Skeletal muscle satellite cell (primary cell): ENCODE measurements around the gene FHOD3.

Source experiments
- H3K27me3 ChIP-seq: 2 replicates; pipeline ENCODE4 v1.7.0; 2013; ENCODE audit warnings: low read length; ENCODE audit not compliant: control insufficient read depth, insufficient read depth
- H3K36me3 ChIP-seq: 2 replicates; pipeline ENCODE4 v1.7.0; 2013; ENCODE audit warnings: mild to moderate bottlenecking, control low read depth, low read length; ENCODE audit not compliant: insufficient read depth
- H3K4me1 ChIP-seq: 2 replicates; pipeline ENCODE4 v1.7.0; 2013; ENCODE audit warnings: low read length; ENCODE audit not compliant: control insufficient read depth, insufficient read depth
- H3K4me2 ChIP-seq: 2 replicates; pipeline ENCODE4 v1.7.0; 2013; ENCODE audit warnings: mild to moderate bottlenecking, low read length
- H3K4me3 ChIP-seq: 2 replicates; pipeline ENCODE4 v1.7.0; 2013; ENCODE audit warnings: low read length
- H3K9ac ChIP-seq: 2 replicates; pipeline ENCODE4 v1.7.0; 2013; ENCODE audit warnings: mild to moderate bottlenecking, low read depth, low read length, moderate library complexity
- H3K9me3 ChIP-seq: replicated peaks from 2 replicates; pipeline ENCODE4 v1.7.0; 2013; ENCODE audit warnings: mild to moderate bottlenecking, control low read depth, low read length

Gene FHOD3

DNA sequence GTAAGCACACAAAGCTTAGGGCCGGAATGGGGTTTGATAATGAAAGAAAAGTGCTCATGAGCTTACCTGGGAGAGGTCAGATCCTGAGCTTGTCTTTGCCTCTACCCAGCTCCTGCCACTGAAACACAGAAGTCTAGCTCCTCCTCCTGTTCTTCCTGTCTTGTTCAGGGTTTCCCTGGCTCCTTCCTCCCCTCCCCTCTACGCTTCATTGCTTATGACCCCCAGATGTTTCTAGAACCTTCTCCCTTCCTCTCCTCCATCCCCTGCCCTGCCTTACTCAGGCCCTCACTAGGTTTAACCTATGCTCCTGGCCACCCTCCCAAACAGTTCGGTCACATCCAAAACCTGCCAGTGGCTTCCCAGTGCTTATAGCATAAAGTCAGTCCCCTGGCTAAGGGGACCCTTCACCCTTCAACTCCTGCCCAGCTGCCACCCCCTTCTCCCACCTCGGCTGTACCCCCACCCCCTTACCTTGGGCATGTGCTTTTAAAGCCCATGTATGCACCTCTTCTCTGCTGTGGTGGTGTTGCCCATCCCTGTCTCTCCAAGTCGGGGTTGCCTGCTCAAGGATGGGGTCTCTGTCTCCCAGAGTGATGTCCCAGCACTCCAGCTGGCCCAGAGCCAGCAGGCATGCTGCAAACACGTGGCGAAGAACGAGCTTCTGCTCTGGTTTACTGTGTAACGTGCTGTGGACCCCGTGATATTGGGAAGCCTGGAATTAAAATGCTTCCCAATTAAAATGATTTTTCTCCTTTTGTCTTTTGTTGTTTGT lies 297.7 kb downstream of the FHOD3 start:
- H3K4me2 ChIP-seq, result no peak overlapping the region
- H3K4me3 ChIP-seq, result no peak overlapping the region
- H3K4me1 ChIP-seq, result peaks cover 7% of the 10 kb centered on the region
- no peaks in the 10 kb centered on the region for H3K9me3 ChIP-seq
- no peaks in the 10 kb centered on the region for H3K27me3 ChIP-seq
- no peaks in the 10 kb centered on the region for H3K36me3 ChIP-seq
- no peak overlapping the region for H3K9ac ChIP-seq

DNA sequence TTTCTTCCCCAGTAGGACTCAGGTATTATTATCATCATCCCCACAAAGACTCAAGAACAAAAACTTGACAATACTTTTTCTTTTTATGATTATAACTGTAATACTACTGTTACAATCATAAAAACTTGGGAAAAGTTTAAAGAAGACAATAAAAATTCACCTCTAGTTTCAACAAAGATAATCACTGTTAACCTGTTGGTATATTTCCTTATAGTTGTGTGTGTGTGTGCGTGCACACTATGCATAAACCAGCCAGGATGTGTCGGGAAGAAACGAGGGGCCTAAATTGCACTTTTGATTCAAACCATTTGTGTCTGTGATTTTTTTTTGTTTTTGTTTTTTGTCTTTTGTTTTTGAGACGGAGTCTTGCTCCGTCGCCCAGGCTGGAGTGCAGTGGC lies 298.3 kb downstream of the FHOD3 start:
- peaks cover 2% of the 10 kb centered on the region for H3K4me1 ChIP-seq
- H3K27me3 ChIP-seq, result no peaks in the 10 kb centered on the region
- no peak overlapping the region for H3K4me2 ChIP-seq
- H3K9ac ChIP-seq, result no peak overlapping the region
- no peaks in the 10 kb centered on the region for H3K9me3 ChIP-seq
- no peak overlapping the region for H3K4me3 ChIP-seq
- H3K36me3 ChIP-seq, result no peaks in the 10 kb centered on the region

- peaks cover 2% of the 10 kb centered on the region for H3K4me1 ChIP-seq
- H3K4me2 ChIP-seq, result no peak overlapping the region
- no peaks in the 10 kb centered on the region for H3K36me3 ChIP-seq
- no peaks in the 10 kb centered on the region for H3K27me3 ChIP-seq
- H3K9me3 ChIP-seq, result no peaks in the 10 kb centered on the region
- H3K4me3 ChIP-seq, result no peak overlapping the region
- no peak overlapping the region for H3K9ac ChIP-seq
Observed at GRCh38 chr18:36597636-36598035, 300.1 kb downstream of the FHOD3 start.

- Histone ChIP-seq H3K27me3 (no peaks in the 10 kb centered on the region), H3K9ac (no peak overlapping the region), H3K9me3 (no peaks in the 10 kb centered on the region), H3K4me1 (no peaks in the 10 kb centered on the region), H3K4me2 (no peak overlapping the region), H3K4me3 (no peak overlapping the region), H3K36me3 (no peaks in the 10 kb centered on the region)
Observed at GRCh38 chr18:36600548-36600947, 303.0 kb downstream of the FHOD3 start.

DNA sequence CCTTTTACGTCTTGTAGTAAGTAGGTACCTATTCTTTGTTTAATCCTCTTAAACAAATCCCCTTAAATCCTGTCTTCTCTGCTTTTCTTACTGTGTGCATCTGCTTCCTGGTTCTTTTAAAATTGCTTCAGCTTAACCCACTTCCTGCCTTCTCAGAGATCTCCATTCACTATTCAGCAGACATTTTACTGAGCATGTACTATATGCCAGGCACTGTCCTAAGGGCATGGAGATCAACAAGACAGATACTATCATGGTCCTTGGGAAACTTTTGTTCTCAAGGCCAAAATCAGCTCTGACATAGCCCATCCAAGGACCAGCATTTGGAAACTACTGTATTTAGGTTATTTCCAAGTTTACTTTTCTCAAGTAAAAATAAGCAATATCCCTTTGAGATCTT lies 303.8 kb downstream of the FHOD3 start:
- Histone ChIP-seq H3K9me3 (no peaks in the 10 kb centered on the region), H3K4me1 (no peaks in the 10 kb centered on the region), H3K27me3 (no peaks in the 10 kb centered on the region), H3K4me2 (no peak overlapping the region), H3K4me3 (no peak overlapping the region), H3K36me3 (no peaks in the 10 kb centered on the region), H3K9ac (no peak overlapping the region)

- Histone ChIP-seq H3K9me3 (no peaks in the 10 kb centered on the region), H3K27me3 (no peaks in the 10 kb centered on the region), H3K4me3 (no peak overlapping the region), H3K9ac (no peak overlapping the region), H3K36me3 (no peaks in the 10 kb centered on the region), H3K4me2 (no peak overlapping the region), H3K4me1 (no peaks in the 10 kb centered on the region)
Observed at GRCh38 chr18:36602071-36602470, 304.6 kb downstream of the FHOD3 start.

DNA sequence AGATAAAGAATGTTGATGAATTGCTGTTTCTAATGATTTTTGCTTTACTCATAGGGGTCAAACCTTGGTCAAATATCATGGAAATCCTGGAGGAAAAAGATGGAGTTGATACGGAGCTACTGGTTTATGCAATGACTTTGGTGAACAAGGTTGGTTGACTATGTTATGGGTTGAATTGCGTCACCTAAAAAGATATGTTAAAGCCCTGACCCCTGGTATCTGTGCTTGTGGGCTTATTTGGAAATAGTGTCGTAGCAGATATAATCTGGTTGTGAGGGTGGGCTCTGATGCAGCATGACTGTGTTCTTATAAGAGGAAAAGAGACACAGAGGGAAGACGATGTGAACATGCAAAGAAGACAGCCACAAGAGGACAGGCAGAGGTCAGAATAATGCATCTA lies 305.1 kb downstream of the FHOD3 start:
- no peaks in the 10 kb centered on the region for H3K36me3 ChIP-seq

GRCh38 chr18:36608107-36608506 lies 310.6 kb downstream of the FHOD3 start:
- H3K4me2 ChIP-seq, result no peak overlapping the region
- H3K27me3 ChIP-seq, result no peaks in the 10 kb centered on the region
- no peak overlapping the region for H3K9ac ChIP-seq

More for the DNA sequence above, 305.1 kb downstream of the FHOD3 start:
- Histone ChIP-seq H3K27me3 (no peaks in the 10 kb centered on the region), H3K4me3 (no peak overlapping the region), H3K9me3 (no peaks in the 10 kb centered on the region), H3K4me1 (no peaks in the 10 kb centered on the region), H3K9ac (no peak overlapping the region), H3K4me2 (no peak overlapping the region)

GRCh38 chr18:36610258-36610657 lies 312.7 kb downstream of the FHOD3 start:
- Histone ChIP-seq H3K4me3 (no peak overlapping the region), H3K36me3 (no peaks in the 10 kb centered on the region), H3K9me3 (no peaks in the 10 kb centered on the region), H3K9ac (no peak overlapping the region), H3K4me1 (no peaks in the 10 kb centered on the region), H3K4me2 (no peak overlapping the region), H3K27me3 (no peaks in the 10 kb centered on the region)

More at GRCh38 chr18:36608107-36608506, 310.6 kb downstream of the FHOD3 start:
- H3K9me3 ChIP-seq, result no peaks in the 10 kb centered on the region
- no peaks in the 10 kb centered on the region for H3K36me3 ChIP-seq
- H3K4me3 ChIP-seq, result no peak overlapping the region
- H3K4me1 ChIP-seq, result no peaks in the 10 kb centered on the region

DNA sequence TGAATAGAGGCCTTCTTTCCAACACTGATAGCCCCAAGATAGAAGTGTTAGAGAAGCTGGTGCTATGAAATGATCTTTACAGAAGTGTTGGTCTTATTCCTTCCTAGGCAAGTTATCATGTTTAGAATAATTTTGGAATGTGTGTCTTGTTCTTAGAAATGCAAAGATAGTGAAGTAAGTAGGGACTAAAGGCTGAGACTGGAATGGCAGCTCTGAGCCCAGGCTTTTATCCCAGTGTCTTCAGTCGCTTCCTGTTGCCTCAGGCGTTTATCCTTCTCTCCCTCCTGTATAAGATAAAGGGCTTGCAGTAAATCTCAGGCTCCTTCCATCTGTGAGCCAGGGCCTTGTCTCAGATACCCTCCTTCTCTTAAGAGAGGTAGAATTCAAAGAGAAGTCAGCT lies 313.1 kb downstream of the FHOD3 start:
- Histone ChIP-seq H3K4me3 (no peak overlapping the region), H3K27me3 (no peaks in the 10 kb centered on the region), H3K4me1 (no peaks in the 10 kb centered on the region), H3K4me2 (no peak overlapping the region), H3K9ac (no peak overlapping the region), H3K36me3 (no peaks in the 10 kb centered on the region), H3K9me3 (no peaks in the 10 kb centered on the region)

DNA sequence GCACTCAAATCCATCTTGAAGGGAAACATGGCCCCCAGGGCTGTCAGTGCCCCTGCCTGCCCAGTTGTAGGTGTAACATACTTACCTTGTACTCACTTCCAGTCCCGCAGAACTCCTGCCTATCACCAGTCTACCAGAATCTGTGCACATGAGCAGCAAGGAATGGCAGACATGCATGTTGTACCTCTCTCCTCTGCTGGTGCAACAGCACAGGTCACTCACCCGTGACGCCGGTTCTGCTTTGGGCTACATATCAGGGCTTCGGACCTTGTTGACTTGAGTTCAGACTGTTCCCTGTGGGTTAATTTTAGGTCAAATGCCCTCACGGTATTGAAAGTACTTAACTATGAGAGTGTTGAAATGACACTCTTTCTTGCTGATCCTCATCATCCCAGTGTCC lies 315.6 kb downstream of the FHOD3 start:
- no peak overlapping the region for H3K4me2 ChIP-seq
- H3K27me3 ChIP-seq, result no peaks in the 10 kb centered on the region
- H3K9me3 ChIP-seq, result no peaks in the 10 kb centered on the region
- no peak overlapping the region for H3K4me3 ChIP-seq
- no peak overlapping the region for H3K9ac ChIP-seq
- no peaks in the 10 kb centered on the region for H3K36me3 ChIP-seq
- peaks cover 7% of the 10 kb centered on the region for H3K4me1 ChIP-seq

- Histone ChIP-seq H3K4me2 (no peak overlapping the region), H3K27me3 (no peaks in the 10 kb centered on the region), H3K9ac (no peak overlapping the region), H3K4me1 (peaks cover 7% of the 10 kb centered on the region), H3K9me3 (no peaks in the 10 kb centered on the region), H3K36me3 (no peaks in the 10 kb centered on the region), H3K4me3 (no peak overlapping the region)
Observed at GRCh38 chr18:36613810-36614209, 316.3 kb downstream of the FHOD3 start.
